Adipocyte (in vitro differentiated cells): ENCODE results near the gene NEDD8.

ENCODE experiments used
- DNase-seq: peaks from one replicate; pipeline ENCODE4 v3.0.0-alpha.2; 2015; ENCODE audit warnings: low read depth
- H3K27me3 ChIP-seq: replicated peaks from 2 replicates; pipeline ENCODE4 v1.7.0; 2013; ENCODE audit warnings: mild to moderate bottlenecking, low read length, moderate library complexity; ENCODE audit not compliant: control insufficient read depth, insufficient read depth
- H3K36me3 ChIP-seq: 2 replicates; pipeline ENCODE4 v1.7.0; 2013; ENCODE audit warnings: low read length, mild to moderate bottlenecking, moderate library complexity; ENCODE audit not compliant: control insufficient read depth, insufficient read depth, severe bottlenecking
- H3K4me1 ChIP-seq: 2 replicates; pipeline ENCODE4 v1.7.0; 2013; ENCODE audit warnings: mild to moderate bottlenecking, low read length, moderate library complexity; ENCODE audit not compliant: control insufficient read depth, insufficient read depth
- H3K4me3 ChIP-seq: 2 replicates; pipeline ENCODE4 v1.7.0; 2013; ENCODE audit warnings: mild to moderate bottlenecking, low read length, moderate library complexity
- H3K9ac ChIP-seq: 2 replicates; pipeline ENCODE4 v1.7.0; 2013; ENCODE audit warnings: mild to moderate bottlenecking, low read length, moderate library complexity
- H3K9me3 ChIP-seq: 2 replicates; pipeline ENCODE4 v1.7.0; 2013; ENCODE audit warnings: mild to moderate bottlenecking, low read length, moderate library complexity; ENCODE audit not compliant: control insufficient read depth

Gene NEDD8

DNA sequence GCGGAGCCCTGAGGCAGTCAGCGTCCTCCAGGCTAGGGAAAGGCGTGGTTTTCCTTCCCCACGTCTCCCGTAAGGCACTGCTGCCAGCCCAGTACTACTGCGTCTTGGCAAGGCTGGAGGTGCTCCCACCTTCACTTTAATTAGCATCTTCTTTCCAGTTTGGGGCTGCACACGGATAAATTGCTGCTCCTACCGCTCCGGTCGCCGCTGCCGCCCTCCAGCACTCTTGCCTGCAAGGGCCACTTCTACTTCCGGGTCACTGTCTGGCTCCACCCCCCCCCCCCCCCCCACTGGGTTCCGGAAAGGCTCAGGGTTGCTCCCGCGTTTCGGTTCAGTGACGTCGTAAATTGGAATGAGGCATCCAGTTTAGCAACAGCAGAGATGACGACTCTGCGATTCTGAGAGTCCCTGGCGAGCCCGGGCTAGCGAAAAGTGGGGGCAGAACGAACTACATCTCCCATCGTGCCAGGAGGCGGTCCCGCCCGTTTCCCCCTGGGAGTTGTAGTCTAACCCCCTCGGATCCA lies at the start of gene NEDD8:
NEDD8 (minus strand) TSS at position 247 of the 524 bp plus-strand sequence; CDS start at position 147, 100 bp downstream.
- DNase-seq, result peak; percentile 95
- Histone ChIP-seq H3K9me3 (no peaks in the 10 kb centered on the region), H3K27me3 (no peaks in the 10 kb centered on the region), H3K4me3 (peak within 1 kb of the TSS; percentile 92), H3K4me1 (peaks cover 30% of the 10 kb centered on the region), H3K9ac (peak within 1 kb of the TSS; percentile 94), H3K36me3 (peaks cover 34% of the 10 kb centered on the region)

DNA sequence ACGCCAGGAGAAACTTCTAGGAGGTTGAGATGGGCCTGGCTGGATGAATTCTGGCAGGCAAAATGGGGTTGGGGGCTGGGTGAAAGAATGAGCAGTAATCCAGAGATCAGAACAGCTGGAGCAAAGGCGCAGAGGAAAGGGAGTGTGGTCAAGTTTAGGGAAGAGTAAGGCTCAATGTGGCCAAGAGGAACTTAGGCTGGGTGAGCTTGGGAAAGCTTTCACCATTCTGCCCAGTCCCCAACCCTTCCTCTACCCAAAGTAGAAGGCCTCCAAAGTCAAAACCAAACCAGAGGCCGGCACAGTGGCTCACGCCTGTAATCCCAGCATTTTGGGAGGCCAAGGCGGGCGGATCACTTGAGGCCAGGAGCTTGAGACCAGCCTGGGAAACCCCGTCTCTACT lies 49.5 kb upstream of the NEDD8 start:
- no peaks in the 10 kb centered on the region for H3K9me3 ChIP-seq
- H3K4me3 ChIP-seq, result no peak overlapping the region
- DNase-seq, result no peak
- no peaks in the 10 kb centered on the region for H3K27me3 ChIP-seq
- no peak overlapping the region for H3K9ac ChIP-seq
- H3K36me3 ChIP-seq, result no peaks in the 10 kb centered on the region
- peaks cover 38% of the 10 kb centered on the region for H3K4me1 ChIP-seq

DNA sequence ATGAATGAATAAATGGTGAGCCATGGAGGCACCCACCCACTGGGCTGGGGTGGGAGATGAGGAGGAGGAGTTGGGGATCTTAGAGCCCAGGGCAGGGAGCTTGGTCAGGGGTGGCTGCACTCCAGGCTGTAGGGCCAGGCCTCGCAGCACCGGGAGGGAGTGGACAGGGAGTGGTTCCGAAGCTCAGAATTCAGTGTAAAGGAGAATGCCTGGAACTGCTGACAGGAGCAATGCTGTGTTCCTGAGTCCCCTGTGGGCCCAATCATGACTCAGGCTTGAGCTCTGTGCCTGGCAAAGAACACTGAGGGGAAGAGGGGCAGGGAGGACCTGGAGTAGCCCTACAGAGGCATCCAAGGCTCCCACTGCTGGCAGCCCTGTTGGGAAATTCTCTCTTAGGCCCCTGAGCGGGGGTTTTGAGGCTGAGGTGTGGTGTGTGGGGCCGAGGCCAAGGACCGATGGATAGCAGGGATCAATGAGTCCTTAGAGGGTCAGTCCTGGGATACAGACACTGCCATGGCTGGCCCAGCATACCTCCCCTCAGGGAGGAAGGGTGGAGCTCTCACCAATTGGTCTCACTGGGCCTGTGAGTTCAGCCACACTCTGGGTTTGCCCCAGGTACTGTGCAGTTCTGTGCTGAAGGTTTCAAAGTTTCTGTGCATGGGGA lies 48.8 kb upstream of the NEDD8 start:
- DNase-seq, result peak; percentile 42
- peak overlapping the region; percentile 55 for H3K9ac ChIP-seq
- H3K4me3 ChIP-seq, result peak overlapping the region; percentile 13
- H3K9me3 ChIP-seq, result no peaks in the 10 kb centered on the region
- H3K27me3 ChIP-seq, result no peaks in the 10 kb centered on the region
- peaks cover 38% of the 10 kb centered on the region for H3K4me1 ChIP-seq
- no peaks in the 10 kb centered on the region for H3K36me3 ChIP-seq

DNA sequence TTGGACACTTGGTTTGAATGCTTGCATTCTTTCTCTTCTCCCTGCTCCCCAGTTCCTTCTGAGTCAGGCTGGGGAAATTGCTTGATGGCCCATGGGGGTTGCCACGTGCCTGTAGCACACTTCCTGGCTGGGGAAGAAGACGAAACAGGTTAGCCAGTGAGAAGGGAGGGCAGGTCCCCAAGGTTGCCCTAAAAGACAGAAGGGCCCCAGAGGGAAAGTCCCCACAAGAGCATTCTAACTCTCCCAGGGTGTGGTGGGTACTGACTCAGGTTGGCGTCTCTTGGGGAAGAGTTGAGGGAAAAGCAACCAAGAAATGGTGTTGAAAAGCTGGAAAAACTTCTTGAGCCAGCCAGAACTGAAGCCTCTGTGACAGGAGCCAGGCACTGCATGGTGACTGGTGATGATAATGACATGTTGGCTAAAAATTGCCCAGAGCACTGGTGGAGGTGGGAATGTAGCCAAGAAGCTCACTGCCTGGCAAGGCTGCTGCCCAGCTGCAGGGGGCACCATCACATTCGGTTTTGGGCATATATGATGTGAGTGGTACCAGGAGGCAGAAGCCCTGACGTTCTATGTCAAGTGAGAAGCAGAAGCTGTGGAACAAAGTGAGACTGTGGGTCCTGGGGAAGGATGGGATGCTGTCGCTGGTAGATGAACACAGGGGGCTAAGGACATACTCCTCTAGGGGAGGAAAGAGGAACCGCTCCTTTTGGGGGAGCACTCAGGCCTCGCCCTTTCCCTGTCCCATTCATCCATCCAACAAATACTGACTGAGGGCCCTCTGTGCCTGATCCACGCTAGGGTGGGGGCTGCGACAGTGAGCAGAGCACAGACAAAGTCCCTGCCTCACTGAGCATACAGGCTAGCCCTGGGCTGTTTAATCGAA lies 47.4 kb upstream of the NEDD8 start:
- DNase-seq, result no peak
- no peaks in the 10 kb centered on the region for H3K27me3 ChIP-seq
- no peak overlapping the region for H3K9ac ChIP-seq
- no peaks in the 10 kb centered on the region for H3K36me3 ChIP-seq
- no peaks in the 10 kb centered on the region for H3K9me3 ChIP-seq
- no peak overlapping the region for H3K4me3 ChIP-seq
- peaks cover 38% of the 10 kb centered on the region for H3K4me1 ChIP-seq

DNA sequence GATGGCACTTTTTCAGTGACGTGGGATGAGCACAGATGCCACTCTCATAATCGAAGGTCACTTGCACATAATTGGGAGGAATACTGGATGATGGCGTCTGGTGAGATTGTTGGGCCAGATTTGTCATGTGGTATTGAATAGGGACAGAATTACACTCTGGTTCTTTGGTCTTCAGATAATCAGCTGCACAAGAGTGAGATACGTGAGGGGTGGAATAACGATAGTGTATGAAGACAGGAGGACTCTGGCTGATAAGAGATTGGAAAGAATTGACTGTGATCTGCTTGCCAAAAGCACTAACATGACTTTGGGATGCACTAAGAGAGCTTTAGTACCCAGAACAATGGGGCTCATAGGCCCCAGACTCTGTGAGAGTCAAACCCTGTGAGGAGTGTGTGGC lies 46.3 kb upstream of the NEDD8 start:
- Histone ChIP-seq H3K4me3 (no peak overlapping the region), H3K9me3 (no peaks in the 10 kb centered on the region), H3K9ac (no peak overlapping the region), H3K36me3 (no peaks in the 10 kb centered on the region), H3K4me1 (peaks cover 48% of the 10 kb centered on the region), H3K27me3 (no peaks in the 10 kb centered on the region)
- no peak for DNase-seq

DNA sequence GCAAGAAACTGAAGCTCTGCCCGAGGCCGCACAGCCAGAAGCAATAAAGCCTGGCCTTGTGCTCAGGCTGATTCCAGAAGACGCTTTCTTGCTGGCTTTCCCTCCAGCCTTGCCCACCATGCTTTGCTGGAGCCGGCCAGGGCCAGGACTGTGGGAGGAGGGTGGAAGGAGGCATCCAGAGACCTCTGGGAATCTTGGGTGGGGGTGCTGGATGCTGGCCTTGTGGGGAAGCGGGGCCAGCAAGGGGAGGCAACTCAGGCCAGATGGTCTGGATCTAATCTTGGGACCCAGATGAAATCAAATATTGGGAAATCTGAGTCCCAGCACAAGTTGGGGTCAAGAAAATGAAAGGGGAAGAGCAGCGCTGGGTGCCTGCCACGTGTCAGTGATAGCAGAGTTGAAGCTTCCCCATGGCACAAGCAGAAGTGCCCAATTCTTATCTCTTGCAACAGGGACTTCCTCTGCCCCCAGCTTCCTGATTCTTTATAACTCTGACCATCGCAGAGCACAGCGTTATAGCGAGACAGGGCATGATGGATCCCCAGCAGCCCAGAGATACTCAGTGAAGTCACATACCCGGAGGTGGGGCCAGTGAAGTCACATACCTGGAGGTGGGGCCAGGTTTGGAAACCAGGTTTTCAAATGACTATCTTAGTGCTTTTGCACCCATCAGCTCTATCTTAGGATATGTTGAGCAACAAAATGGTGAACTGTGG lies 45.6 kb upstream of the NEDD8 start:
- peak overlapping the region; percentile 39 for H3K9ac ChIP-seq
- no peak for DNase-seq
- peaks cover 50% of the 10 kb centered on the region for H3K4me1 ChIP-seq
- no peaks in the 10 kb centered on the region for H3K36me3 ChIP-seq
- no peaks in the 10 kb centered on the region for H3K27me3 ChIP-seq
- no peak overlapping the region for H3K4me3 ChIP-seq
- no peaks in the 10 kb centered on the region for H3K9me3 ChIP-seq

DNA sequence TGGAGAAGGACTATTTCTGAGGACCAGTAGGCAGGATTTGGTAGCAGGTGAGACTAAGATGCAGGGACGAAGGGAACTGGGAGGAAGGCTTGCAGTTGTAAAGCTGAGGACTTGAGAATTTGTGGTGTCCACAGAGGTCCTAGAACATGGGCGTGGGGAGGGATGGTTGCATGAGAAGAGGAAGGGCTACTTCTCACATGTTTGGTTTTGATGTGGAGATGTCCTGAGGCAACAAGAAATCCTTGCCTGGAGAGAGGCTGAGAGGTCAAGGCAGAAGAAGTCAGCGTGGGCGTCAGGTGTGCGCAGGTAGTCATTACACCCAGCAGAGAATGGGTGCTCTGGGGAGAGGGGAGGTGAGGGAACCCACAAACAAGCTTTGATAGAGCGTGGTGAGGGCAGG lies 44.9 kb upstream of the NEDD8 start:
- Histone ChIP-seq H3K9me3 (no peaks in the 10 kb centered on the region), H3K36me3 (no peaks in the 10 kb centered on the region), H3K27me3 (no peaks in the 10 kb centered on the region), H3K4me1 (peaks cover 50% of the 10 kb centered on the region), H3K9ac (peak overlapping the region; percentile 39), H3K4me3 (no peak overlapping the region)
- DNase-seq, result no peak

DNA sequence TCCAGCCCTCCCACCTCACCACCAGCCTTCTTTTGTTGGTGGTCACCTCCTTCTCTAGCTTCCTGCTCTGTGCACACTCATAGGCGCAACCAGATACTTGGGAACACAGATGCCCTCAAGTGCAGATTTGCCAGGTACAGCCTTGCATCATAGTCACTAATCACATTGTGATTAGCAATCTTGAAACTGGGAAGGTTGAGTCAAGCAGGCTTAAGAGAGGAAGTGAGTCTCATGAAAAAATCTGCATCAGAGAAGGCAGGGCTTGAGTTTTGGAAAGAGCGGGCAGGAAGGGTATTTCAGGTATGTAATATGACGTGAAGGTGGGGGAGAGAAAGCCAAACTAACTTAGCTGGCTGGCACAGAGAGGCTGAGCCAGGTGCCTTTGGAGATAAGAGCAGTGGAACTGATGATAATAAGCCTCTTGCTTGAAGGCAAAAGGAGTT lies 42.0 kb upstream of the NEDD8 start:
- no peak for DNase-seq
- no peak overlapping the region for H3K4me3 ChIP-seq
- no peak overlapping the region for H3K9ac ChIP-seq
- no peaks in the 10 kb centered on the region for H3K27me3 ChIP-seq
- H3K36me3 ChIP-seq, result peaks cover 7% of the 10 kb centered on the region
- no peaks in the 10 kb centered on the region for H3K9me3 ChIP-seq
- peaks cover 40% of the 10 kb centered on the region for H3K4me1 ChIP-seq

DNA sequence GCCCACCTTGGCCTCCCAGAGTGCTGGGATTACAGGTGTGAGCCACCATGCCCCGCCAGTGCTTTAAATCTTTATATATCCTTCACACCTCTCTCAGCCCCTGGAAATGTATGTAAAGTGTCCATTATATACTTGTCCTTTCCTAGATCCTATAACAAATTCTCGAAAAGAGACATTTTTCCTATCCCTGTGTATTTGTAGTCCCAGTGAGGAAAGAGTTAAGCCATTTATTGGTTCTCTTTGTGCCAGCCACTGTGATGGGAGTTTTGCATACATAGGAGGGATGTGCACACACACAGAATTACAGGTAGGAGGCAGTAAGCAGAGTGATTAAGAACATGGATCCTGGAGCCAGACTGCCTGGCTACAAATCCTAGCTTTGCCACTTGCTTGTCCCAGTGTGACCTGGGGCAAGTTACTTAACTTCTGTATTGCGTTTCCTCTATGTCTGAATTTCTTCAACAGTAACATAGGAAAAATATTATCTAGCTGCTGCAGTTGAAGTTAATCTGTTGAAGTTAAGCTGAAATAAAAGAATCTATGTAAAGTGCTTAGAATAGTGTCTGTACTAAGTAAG lies 41.3 kb upstream of the NEDD8 start:
- Histone ChIP-seq H3K36me3 (peaks cover 12% of the 10 kb centered on the region), H3K4me1 (peaks cover 36% of the 10 kb centered on the region), H3K9ac (no peak overlapping the region), H3K27me3 (no peaks in the 10 kb centered on the region), H3K4me3 (no peak overlapping the region), H3K9me3 (no peaks in the 10 kb centered on the region)
- DNase-seq, result no peak

DNA sequence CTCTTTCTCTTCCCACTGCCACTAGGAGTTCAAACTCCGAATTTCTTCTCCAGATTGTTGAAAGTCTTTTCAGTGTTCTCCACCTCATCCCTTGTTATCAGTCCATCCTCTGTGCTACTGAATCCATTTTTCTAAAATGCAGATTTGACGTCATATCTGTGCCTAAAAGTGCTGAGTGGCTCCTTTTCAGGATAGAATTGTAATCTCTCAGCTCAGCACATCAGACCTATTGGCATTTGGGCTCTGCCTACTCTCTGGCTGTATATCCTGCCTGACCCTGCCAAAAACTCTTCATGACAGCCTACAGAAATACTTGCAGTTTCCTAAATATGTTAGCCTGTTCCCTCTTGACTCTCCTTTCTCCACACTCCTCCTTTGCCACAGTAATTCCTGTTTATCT lies 40.3 kb upstream of the NEDD8 start:
- no peaks in the 10 kb centered on the region for H3K27me3 ChIP-seq

More for the DNA sequence above, 40.3 kb upstream of the NEDD8 start:
- Histone ChIP-seq H3K36me3 (peaks cover 21% of the 10 kb centered on the region), H3K9me3 (no peaks in the 10 kb centered on the region), H3K4me1 (peaks cover 28% of the 10 kb centered on the region), H3K4me3 (no peak overlapping the region), H3K9ac (no peak overlapping the region)
- no peak for DNase-seq
